ENCODE measurements around the gene RGS7. TPM values are rescaled to one million over a fixed set of nuclear protein-coding genes. Genes with fewer than 3 reads are reported as not detected.
"Not testable (repeated sequence)": the region's sequence is repeated elsewhere in the genome, so short reads cannot be mapped to it uniquely, and the experiment has no call there.

The RGS7 gene
- polyA plus RNA-seq, 1 donor from 2014 or later = 24.2 TPM

- no peak overlapping the region for H3K27ac ChIP-seq (ENCODE audit: low read length)
- no peaks in the 10 kb centered on the region for H3K79me2 ChIP-seq (replicated peaks; ENCODE audit: insufficient read depth, low read length)
- no peak overlapping the region for H3K4me3 ChIP-seq (ENCODE audit: low read length)
- no peaks in the 10 kb centered on the region for H3K9me2 ChIP-seq (ENCODE audit: insufficient read depth, low read length)
- no peak overlapping the region for H3K4me2 ChIP-seq (ENCODE audit: low read length)
- no peak overlapping the region for H2AFZ ChIP-seq (ENCODE audit: low read depth, low read length)
- H3K36me3 ChIP-seq (ENCODE audit: insufficient read depth, low read length) = no peaks in the 10 kb centered on the region
- no peaks in the 10 kb centered on the region for H4K20me1 ChIP-seq (ENCODE audit: insufficient read depth)
- no peaks in the 10 kb centered on the region for H3F3A ChIP-seq (ENCODE audit: insufficient read depth, low read length, poor library complexity, severe bottlenecking)
- TF ChIP-seq EZH2 (IDR thresholded peaks at IDR 0.05; ENCODE audit: borderline replicate concordance, insufficient read depth, low read length, poor library complexity, severe bottlenecking) (no peak), SMC3 (conservative IDR thresholded peaks at IDR 0.05; ENCODE audit: poor library complexity) (no peak)
- H3K9ac ChIP-seq (ENCODE audit: low read length) = no peak overlapping the region
- no peaks in the 10 kb centered on the region for H3K9me3 ChIP-seq (ENCODE audit: low read length)
- H3K27me3 ChIP-seq (ENCODE audit: insufficient read depth, low read depth, low read length) = no peaks in the 10 kb centered on the region
These were observed 593.2 kb downstream of the RGS7 start for GRCh38 chr1:240763771-240764170.

GRCh38 chr1:240763095-240763494 lies 593.9 kb downstream of the RGS7 start:
- not testable (repeated sequence) for H3K27ac ChIP-seq (ENCODE audit: low read length); H3K4me3 ChIP-seq (ENCODE audit: low read length); H2AFZ ChIP-seq (ENCODE audit: low read depth, low read length); H3K9me3 ChIP-seq (ENCODE audit: low read length); H3K4me2 ChIP-seq (ENCODE audit: low read length); H3K36me3 ChIP-seq (ENCODE audit: insufficient read depth, low read length); H3K79me2 ChIP-seq (replicated peaks; ENCODE audit: insufficient read depth, low read length); H3K9ac ChIP-seq (ENCODE audit: low read length); H3F3A ChIP-seq (ENCODE audit: insufficient read depth, low read length, poor library complexity, severe bottlenecking); H3K9me2 ChIP-seq (ENCODE audit: insufficient read depth, low read length); H3K27me3 ChIP-seq (ENCODE audit: insufficient read depth, low read depth, low read length); H4K20me1 ChIP-seq (ENCODE audit: insufficient read depth)

GRCh38 chr1:240762471-240762987 lies 594.5 kb downstream of the RGS7 start:
- not testable (repeated sequence) for H3K27ac ChIP-seq (ENCODE audit: low read length); H3K9ac ChIP-seq (ENCODE audit: low read length); H2AFZ ChIP-seq (ENCODE audit: low read depth, low read length); H3F3A ChIP-seq (ENCODE audit: insufficient read depth, low read length, poor library complexity, severe bottlenecking); H3K4me2 ChIP-seq (ENCODE audit: low read length); H3K9me2 ChIP-seq (ENCODE audit: insufficient read depth, low read length); H3K36me3 ChIP-seq (ENCODE audit: insufficient read depth, low read length); H3K4me3 ChIP-seq (ENCODE audit: low read length); H4K20me1 ChIP-seq (ENCODE audit: insufficient read depth); H3K9me3 ChIP-seq (ENCODE audit: low read length); H3K27me3 ChIP-seq (ENCODE audit: insufficient read depth, low read depth, low read length); H3K79me2 ChIP-seq (replicated peaks; ENCODE audit: insufficient read depth, low read length)

GRCh38 chr1:240758777-240759176 lies 598.2 kb downstream of the RGS7 start:
- not testable (repeated sequence) for H2AFZ ChIP-seq (ENCODE audit: low read depth, low read length); H3K79me2 ChIP-seq (replicated peaks; ENCODE audit: insufficient read depth, low read length); H3K9me2 ChIP-seq (ENCODE audit: insufficient read depth, low read length); H3K4me2 ChIP-seq (ENCODE audit: low read length); H3K4me3 ChIP-seq (ENCODE audit: low read length); H3K36me3 ChIP-seq (ENCODE audit: insufficient read depth, low read length); H3K27me3 ChIP-seq (ENCODE audit: insufficient read depth, low read depth, low read length); H4K20me1 ChIP-seq (ENCODE audit: insufficient read depth); H3K9me3 ChIP-seq (ENCODE audit: low read length); H3K9ac ChIP-seq (ENCODE audit: low read length); H3K27ac ChIP-seq (ENCODE audit: low read length); H3F3A ChIP-seq (ENCODE audit: insufficient read depth, low read length, poor library complexity, severe bottlenecking)

- Histone ChIP-seq H3K79me2 (replicated peaks; ENCODE audit: insufficient read depth, low read length) (no peaks in the 10 kb centered on the region), H3K36me3 (ENCODE audit: insufficient read depth, low read length) (no peaks in the 10 kb centered on the region), H3K9me2 (ENCODE audit: insufficient read depth, low read length) (no peaks in the 10 kb centered on the region), H3K9me3 (ENCODE audit: low read length) (no peaks in the 10 kb centered on the region), H3K27ac (ENCODE audit: low read length) (no peak overlapping the region), H3F3A (ENCODE audit: insufficient read depth, low read length, poor library complexity, severe bottlenecking) (no peaks in the 10 kb centered on the region), H3K4me3 (ENCODE audit: low read length) (no peak overlapping the region), H3K4me2 (ENCODE audit: low read length) (no peak overlapping the region), H3K27me3 (ENCODE audit: insufficient read depth, low read depth, low read length) (no peaks in the 10 kb centered on the region), H4K20me1 (ENCODE audit: insufficient read depth) (no peaks in the 10 kb centered on the region), H3K9ac (ENCODE audit: low read length) (no peak overlapping the region), H2AFZ (ENCODE audit: low read depth, low read length) (no peak overlapping the region)
- TF ChIP-seq MXI1 (conservative IDR thresholded peaks at IDR 0.05; ENCODE audit: poor library complexity, severe bottlenecking) (no peak), POLR2AphosphoS5 (IDR thresholded peaks at IDR 0.05) (no peak), RAD21 (conservative IDR thresholded peaks at IDR 0.05) (no peak), REST (IDR thresholded peaks at IDR 0.05; ENCODE audit: borderline replicate concordance) (no peak), EZH2 (IDR thresholded peaks at IDR 0.05; ENCODE audit: borderline replicate concordance, insufficient read depth, low read length, poor library complexity, severe bottlenecking) (no peak), TAF1 (IDR thresholded peaks at IDR 0.05; ENCODE audit: low read depth) (no peak), SMC3 (conservative IDR thresholded peaks at IDR 0.05; ENCODE audit: poor library complexity) (no peak), CTCF (IDR thresholded peaks at IDR 0.05; ENCODE audit: poor library complexity, severe bottlenecking) (no peak), EP300 (conservative IDR thresholded peaks at IDR 0.05; ENCODE audit: poor library complexity, severe bottlenecking) (no peak)
These were observed 598.7 kb downstream of the RGS7 start for GRCh38 chr1:240758296-240758695.
